ENCODE results near the gene UROD.
"Not testable (repeated sequence)": the region's sequence is repeated elsewhere in the genome, so short reads cannot be mapped to it uniquely, and the experiment has no call there.

The UROD gene

GRCh38 chr1:45038661-45039364 is 26.8 kb downstream of the UROD start:
- DNase-seq (ENCODE audit: low read depth, low spot score), result no peak

GRCh38 chr1:45040297-45040696 is 28.2 kb downstream of the UROD start:
- no peak for DNase-seq (ENCODE audit: low read depth, low spot score)

- DNase-seq (ENCODE audit: low read depth, low spot score), result no peak
Observed at GRCh38 chr1:45043094-45043493, 31.0 kb downstream of the UROD start.

- no peak for DNase-seq (ENCODE audit: low read depth, low spot score)
Observed at GRCh38 chr1:45044916-45045315, 32.9 kb downstream of the UROD start.

- DNase-seq (ENCODE audit: low read depth, low spot score), result no peak
Observed at GRCh38 chr1:45047032-45047431, 35.0 kb downstream of the UROD start.

- DNase-seq (ENCODE audit: low read depth, low spot score), result no peak
Observed at GRCh38 chr1:45051005-45051772, 39.1 kb downstream of the UROD start.

- no peak for DNase-seq (ENCODE audit: low read depth, low spot score)
Observed at GRCh38 chr1:45057542-45057941, 45.5 kb downstream of the UROD start.

- DNase-seq (ENCODE audit: low read depth, low spot score), result no peak
Observed at GRCh38 chr1:45059829-45060228, 47.8 kb downstream of the UROD start.

- DNase-seq (ENCODE audit: low read depth, low spot score), result not testable (repeated sequence)
Observed at GRCh38 chr1:45062463-45062862, 50.4 kb downstream of the UROD start.

GRCh38 chr1:45065083-45065482 is 53.0 kb downstream of the UROD start:
- DNase-seq (ENCODE audit: low read depth, low spot score), result no peak
